Skin epidermis (tissue), 12 donors: ENCODE measurements around the gene MAD1L1.

Source experiments
- H3K27ac ChIP-seq, 21 experiments: fragments of 200-600 bp; sonication (generic) in 11 of 21; one replicate each; pipeline ENCODE4 v1.5.0; 2020; ENCODE audit warnings: mild to moderate bottlenecking in 3 of 21, inconsistent platforms in 2 of 21, moderate library complexity in 2 of 21
- H3K4me3 ChIP-seq, 7 experiments: fragments of 200-600 bp; sonication (generic) in 2 of 7; one replicate each; pipeline ENCODE4 v1.5.0; 2020; ENCODE audit warnings: inconsistent platforms in 2 of 7, mild to moderate bottlenecking in 2 of 7, moderate library complexity in 1 of 7

MAD1L1 gene

DNA sequence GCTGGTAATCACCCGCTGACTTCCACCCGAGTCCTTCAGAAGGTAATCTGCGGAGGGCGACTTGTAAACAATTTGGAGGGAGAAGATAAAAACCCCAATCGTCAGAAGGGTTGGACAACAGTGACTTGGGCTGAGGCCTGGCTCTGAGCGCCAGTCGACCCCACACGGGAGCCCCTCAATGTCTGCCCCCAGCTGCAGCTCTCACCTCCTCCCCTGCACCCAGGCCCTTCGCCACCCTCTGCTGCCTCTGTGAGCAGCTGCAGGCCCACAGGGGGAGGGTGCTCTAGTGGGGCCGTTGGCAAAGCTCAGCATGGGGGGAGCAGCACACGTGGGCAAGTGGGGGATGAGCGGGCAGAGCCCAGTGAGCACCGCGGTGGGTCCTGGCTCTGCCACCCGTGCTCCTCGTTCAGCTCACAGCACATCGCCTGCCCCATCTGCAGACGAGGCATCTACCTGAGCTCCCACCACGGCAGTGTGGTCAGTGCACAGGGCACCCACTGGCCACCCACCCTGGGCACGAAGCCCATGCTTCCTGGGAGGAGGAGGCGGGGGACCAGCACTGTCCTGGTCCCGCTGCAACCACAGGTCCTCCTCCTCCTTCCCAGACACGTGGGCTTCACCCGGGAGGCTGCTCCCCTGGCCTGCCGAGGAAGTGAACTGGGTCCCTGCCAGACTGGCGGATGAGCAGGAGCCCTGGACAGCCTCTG, 282.1 kb downstream of the MAD1L1 start:
- Histone ChIP-seq H3K4me3 (no peak overlapping the region), H3K27ac (peak overlapping the region in 1 of 21 experiments; percentile 51)

DNA sequence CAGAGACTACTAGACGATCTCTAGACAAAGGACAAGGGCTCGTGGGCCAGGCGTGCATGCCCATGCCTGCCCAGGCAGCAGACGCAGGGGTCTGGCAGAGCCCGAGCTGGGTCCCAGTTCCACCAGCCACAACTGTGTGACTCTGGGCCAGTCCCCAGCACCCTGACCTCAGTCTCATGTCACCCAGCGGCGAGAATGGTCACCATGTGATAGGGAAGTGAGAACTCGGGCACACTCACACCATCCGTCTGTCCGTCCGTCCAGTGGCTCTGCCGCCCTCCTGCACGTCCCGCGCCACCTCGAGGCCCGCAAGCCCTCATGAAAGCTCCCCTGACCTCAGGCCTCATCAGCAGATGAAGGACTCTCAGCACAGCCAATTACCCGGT, 282.7 kb downstream of the MAD1L1 start:
- Histone ChIP-seq H3K27ac (no peak overlapping the region), H3K4me3 (no peak overlapping the region)

DNA sequence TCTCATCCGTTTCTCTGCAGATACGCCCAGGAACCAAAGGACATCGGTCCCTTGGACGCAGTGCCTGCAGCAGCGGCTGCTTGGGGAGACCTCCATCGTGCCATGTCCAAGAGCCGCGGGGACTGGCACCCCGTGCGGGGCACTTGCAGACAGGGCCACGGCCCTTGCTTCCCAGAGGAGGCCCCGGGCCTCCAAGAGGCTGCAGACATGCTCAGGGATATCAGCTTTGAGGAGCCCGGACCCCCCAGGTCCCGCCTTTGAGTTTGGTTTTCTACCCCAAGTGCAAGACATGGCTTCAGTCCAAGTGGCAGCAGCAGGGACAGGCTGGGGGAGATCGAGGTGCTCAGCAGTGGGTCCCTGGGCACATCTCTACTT, 283.1 kb downstream of the MAD1L1 start:
- Histone ChIP-seq H3K27ac (no peak overlapping the region), H3K4me3 (no peak overlapping the region)

DNA sequence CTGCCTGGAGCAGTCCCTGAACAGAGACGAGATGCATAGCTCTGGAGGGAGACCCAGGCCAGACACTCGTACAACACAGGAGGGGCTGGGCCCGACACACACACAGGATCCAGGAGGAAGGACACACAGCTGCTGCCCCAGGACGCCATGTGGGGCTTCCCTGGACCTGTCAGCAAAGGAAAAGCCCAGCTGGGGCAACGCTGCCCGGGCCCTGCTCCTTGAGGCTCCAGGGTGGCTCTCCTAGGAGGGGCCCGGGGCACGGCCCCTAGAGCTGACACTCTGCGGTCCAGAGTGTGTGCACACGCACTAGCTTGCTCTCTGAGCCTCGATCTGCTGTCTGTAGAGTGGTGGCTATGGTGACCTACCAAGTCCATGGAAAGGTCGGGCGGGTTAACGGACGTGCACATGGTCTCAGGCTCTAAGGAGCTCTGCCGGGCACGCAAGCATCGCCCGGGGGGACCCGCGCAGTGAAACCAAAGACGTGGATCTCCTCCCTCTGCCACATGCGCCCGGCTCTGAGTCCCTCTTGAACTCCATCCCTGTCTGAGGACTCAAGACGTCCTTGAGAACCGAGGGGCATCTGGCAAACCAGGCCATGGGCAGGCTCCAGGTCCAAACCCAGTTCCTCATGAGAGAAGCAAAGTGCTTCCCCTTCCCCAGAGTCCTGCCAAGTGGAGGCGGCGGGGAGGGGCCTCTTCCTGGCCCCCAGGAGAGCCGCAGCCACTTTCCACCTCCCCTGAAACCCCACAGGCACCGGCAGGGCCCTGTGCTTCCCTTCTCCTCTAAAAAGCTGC, 283.7 kb downstream of the MAD1L1 start:
- H3K4me3 ChIP-seq: no peak overlapping the region
- H3K27ac ChIP-seq: no peak overlapping the region

DNA sequence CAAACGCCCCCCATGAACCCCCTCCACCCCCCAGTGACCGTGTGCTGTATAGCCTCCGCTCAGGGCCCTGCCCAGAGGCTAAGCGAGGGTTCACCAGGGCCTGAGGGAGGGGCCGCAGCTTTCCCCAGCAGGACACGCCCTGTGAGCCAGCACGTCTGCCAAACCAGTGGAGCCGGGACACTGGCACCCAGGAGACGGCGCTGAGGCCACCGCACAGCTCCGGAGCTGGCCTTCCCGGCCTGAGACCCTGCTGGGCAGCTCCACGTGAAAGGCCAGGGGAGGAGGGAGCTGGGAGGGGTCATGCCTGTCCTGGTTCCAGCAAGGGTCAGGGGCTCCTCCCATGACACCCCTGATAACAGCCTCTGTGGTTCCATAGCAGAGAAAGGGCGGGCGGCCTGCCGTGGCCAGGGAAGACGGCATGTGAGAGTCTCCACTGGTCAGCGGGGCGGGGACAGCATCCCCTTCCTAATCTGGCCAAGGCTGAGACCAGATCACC, 284.4 kb downstream of the MAD1L1 start:
- H3K4me3 ChIP-seq: no peak overlapping the region
- no peak overlapping the region for H3K27ac ChIP-seq

DNA sequence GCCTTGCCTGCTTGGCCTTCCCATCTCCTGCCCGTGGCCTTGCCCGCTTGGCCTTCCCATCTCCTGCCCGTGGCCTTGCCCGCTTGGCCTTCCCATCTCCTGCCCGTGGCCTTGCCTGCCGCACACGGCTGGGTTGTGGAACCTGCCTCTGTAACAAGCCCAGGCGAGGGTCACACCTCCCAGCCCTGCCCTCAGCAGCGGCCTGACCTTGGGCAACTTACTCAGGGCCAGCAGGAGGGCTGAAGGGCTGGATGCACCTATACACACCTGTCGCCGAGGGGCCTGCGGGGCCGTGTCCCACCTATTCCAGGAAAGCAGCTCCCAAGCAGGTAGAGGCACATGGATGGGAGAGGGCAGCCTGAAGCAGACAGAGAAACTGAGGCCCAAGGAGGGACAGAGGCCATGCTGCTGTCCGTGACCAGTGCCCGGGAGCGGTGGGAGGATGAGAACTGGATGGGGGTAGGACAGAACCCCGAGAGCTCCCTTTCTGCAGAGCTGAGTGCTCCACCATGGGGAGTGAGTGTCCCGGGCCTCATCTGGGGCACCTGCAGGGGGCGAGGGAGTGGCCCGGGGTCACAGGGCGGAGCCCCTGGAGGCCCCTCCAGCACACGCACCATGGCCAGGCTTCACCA, 285.0 kb downstream of the MAD1L1 start:
- H3K27ac ChIP-seq: no peak overlapping the region

DNA sequence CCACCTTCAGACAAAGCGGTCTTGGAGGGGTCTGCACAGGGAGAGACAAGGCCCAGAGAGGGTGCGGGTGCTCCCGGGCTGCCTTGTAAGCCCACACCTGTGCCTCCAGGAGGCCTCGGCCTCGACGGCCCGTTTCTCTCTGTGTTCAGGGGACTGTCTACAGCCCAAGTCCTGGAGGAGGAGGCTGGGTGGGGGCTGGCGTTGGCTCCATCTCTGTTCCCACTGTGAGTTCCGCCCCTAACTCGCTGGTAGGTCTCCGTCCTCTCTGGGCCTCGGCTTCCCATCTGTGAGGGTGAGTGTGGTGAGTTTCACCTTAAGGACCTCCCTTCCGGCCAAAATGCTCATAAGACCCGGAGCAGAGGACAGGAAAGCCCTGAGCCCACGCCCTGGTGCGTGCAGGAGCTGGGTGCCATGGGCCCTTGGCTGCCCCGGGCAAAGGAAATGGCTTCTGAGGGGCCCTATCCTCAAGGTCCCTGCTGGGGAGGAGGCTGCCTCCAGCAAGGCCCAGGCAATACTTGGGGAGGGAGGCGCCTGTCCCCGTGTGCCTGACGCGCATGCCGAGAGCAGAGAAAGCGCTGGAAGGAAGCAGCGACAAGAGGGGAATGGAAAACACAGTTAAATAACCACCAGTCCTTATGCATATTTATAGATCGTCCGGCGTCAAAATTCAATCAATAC, 285.8 kb downstream of the MAD1L1 start:
- no peak overlapping the region for H3K4me3 ChIP-seq
- H3K27ac ChIP-seq: no peak overlapping the region

More for the DNA sequence above, 285.0 kb downstream of the MAD1L1 start:
- no peak overlapping the region for H3K4me3 ChIP-seq

DNA sequence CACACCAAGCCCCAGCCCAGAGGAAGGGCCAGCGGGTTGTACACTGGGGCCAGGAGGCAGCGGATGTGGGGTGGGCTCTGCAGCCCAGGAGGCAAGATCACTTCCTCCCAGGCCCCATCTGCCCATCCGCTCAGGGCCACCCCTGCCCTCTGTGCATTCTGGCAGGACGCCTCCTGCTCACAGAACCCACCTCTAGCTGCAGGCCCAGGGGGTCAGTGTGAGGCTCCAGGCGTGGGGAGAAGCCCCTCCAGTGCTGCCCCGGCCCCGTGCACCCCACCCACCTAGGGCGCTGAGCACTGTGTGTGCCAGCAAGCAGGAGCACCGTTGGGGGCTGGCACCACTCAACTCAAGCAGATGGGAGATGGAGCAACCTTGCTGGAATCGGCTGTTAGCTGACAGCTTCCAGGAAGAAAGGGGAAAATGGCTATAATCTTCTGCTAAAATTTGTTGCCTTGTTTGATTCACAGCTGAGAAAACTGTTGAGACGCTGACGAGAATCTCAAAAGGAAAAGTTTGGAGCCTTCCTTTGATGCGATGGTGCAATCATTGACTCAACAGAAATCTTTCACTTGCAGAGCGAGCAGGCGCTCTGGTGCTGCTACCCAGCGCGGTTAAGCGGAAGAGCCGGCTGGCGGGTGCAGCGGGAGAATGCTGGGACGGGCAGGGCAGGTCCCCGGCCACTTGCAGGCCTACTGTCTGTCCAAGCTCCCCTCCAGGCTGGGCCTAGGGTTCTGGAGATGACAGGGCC, 286.5 kb downstream of the MAD1L1 start:
- no peak overlapping the region for H3K27ac ChIP-seq

DNA sequence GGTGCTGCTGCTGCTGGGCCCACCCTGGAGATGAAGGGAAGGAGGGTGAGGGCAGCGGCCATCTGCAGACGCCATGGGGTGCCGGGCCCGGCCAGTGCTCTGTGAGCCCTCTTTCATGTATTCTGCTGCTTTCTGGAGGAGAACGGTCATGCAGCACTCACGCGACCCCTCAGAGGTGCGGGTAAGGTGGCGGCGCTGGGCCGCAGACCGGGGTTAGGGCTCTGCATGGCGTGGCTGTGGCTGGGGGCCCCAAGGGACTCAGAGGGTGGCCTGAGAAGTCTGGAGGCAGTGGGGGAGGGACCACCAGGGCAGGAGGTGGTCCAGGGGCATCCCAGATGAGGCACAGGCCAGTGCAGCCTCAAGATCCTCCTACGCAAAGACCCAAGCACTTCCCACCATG, 287.2 kb downstream of the MAD1L1 start:
- H3K27ac ChIP-seq: no peak overlapping the region
- H3K4me3 ChIP-seq: no peak overlapping the region

More for the DNA sequence above, 286.5 kb downstream of the MAD1L1 start:
- no peak overlapping the region for H3K4me3 ChIP-seq

DNA sequence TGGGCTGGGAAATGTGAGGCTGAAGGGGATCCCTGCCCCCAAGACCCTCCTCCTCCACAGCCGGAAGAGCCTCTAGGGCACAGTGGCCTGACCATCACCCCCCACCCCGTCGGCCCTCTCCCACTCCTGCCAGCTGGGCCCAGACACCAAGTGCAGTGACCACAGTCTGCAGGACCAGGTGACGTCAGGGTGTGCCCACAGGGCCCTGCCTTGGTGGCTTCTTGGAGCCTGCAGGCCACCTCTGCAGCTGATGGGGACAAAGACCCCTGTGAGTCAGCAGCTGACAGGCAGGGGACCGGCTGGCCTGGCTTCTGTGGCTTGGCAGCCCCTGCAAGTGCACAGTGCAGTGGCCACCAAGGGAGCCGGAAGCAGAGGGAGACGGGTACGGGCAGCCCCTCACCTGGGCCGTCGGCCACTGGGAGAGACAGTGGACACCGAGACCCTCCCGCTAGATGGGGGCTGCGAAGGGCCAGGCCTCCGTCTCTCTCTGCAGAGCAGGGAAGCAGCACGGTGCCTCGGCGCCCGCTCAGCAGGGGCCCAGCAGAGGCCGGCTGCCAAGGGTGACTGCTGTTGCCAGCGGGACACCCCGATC, 288.0 kb downstream of the MAD1L1 start:
- Histone ChIP-seq H3K27ac (no peak overlapping the region), H3K4me3 (no peak overlapping the region)

DNA sequence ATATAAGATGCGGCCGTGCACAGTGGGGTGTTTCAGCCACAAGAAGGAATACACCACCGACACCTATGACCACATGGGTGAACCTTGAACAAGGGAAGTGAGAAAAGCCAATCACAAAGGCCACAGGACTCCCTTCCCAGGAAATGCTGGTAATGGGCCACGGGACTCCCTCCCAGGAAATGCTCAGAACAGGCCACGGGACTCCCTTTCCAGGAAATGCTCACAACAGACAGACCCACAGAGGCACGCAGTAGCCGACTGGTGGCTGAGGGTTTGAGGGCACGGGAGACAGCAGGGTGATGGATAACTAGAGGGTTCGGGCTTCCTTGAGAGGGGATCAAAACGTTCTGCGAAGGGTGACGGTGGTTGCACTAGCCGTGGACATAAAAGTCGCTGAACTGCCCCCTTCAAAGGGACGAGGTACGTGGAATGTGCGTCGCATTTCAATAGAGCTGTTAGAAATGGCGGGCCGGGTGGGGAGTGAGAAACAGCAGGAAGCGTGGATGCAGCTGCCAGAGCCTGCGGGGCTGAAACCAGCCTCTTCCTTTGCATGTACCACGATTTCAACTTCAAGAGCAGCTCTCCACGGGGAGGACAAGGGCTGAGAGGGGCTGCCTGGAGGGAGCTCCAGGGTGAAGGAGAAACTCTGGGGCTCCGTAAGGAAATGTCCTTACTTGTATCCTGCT, 288.7 kb downstream of the MAD1L1 start:
- Histone ChIP-seq H3K27ac (no peak overlapping the region), H3K4me3 (no peak overlapping the region)

DNA sequence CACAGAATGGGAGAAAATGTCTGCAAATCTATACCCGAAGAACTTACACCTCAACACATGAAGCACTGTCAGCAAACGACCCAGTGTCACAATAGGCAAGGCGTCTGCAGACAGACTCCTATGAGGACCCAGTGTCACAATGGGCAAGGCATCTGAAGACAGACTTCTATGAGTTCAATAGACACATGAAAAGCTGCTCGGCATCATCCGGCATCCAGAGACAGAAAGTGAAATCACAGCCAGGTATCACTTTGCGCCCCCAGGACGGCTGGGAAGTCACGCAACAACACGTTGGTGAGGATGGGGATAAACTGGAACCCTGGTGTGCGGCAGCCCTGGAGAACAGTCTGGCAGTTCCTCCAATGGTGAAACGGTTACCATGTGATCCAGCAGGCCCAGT, 289.4 kb downstream of the MAD1L1 start:
- Histone ChIP-seq H3K4me3 (no peak overlapping the region), H3K27ac (peak overlapping the region in 1 of 21 experiments; percentile 36)

DNA sequence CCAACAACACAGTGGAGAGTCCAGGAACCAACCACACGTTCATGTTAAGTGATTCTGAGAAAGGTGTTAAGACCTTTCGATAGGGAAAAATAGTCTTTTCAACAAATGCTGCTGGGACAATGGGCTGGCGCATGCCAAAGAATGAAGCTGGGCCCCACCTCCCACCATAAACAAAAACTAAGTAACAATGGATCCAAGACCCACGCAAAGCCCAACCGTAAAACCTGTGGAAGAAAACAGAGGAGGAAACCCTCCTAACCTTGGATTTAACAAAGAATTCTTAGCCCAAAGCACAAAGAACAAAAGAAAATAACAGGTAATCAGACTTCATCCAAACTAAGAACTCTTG, 289.8 kb downstream of the MAD1L1 start:
- Histone ChIP-seq H3K4me3 (no peak overlapping the region), H3K27ac (peak overlapping the region in 1 of 21 experiments; percentile 36)

DNA sequence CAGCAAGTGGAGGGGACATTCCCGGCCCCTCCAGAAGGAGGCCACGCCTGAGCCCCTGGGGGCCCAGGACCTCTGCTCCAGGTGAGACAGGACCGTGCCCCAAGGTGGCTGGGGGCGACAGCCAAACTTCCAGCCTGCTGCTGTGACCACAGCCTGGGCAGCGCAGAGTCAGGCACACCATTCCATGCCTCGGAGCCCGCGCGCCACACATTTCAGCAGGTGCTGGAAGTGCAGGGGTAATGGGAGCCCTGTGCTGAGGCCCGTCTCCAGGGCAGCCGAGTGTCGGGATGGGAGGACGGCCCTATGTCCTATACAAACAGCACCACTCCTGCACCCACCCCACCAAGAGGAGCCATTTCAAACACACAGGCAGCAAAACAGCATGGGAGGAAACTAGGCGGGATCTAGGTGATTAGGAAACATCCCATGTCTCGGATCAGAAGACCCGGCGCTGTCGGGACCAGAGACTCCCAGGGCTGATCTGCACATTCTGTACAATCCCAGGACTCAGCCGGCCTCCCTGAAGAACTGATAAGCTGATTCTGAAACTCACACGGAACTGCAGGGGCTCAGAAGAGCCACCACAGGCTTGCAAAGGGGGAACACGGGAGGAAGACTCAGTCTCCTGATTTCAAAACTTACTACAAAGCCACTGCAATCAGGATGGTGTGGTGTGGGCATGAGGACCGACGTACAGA, 290.4 kb downstream of the MAD1L1 start:
- peak overlapping the region in 1 of 21 experiments; percentile 4 for H3K27ac ChIP-seq

DNA sequence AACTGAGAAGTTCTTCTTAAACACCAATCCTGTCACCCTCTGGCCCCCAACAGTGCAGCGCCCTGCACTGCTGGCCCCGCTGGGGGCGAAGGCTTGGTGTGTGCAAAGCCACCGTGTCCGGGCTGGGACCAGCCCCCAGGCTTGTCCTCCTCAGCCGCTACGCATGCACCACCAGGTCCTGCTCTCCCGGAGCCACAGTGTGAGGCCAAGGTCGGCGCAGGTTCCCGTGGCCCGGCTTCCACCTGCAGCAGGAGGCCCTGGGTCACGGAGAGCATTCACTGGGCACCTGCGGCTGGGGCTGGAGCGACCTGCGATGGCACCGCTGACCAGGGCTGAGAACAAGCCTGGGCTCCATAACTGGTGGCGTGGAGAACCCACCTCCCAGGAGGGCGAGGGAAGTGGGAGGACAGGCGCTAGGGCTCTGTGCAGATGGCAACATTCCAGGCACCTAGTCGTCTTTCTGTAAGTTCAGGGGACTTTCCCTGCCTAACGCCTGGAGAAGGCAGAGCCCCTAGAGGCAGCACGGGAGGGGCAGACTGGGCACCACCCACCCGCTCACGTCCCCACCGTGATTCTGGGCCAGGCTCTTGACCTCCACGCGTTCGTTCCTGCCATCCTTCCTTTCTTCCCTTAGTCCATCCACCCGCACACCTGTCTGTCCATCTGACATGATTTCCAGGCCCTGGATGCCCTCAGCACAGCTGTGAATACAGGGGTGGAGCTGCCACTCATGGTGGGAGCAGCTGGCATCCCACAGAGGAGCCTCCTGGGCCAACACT, 291.1 kb downstream of the MAD1L1 start:
- H3K27ac ChIP-seq: peak overlapping the region in 6 of 21 experiments; percentile 64 to 97 (median 86)
- H3K4me3 ChIP-seq: no peak overlapping the region

More for the DNA sequence above, 290.4 kb downstream of the MAD1L1 start:
- no peak overlapping the region for H3K4me3 ChIP-seq

DNA sequence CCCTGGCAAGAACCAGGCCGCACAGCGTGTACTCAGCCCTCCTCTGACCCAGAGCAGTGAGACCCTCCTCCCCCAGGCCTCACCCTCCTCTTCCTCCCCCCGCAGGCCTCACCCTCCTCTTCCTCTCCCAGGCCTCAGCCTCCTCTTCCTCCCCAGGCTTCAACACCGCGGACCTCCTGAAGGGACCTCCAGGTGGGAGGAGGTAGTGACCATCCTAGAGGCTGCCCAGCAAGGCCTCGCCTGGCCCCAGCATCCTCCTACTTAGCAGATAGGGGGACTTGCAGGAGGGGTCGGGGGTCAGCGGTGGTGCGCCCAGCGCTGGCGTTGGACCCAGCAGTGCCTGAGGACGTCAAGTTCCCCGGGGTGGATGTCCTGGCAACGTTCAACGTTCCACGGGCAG, 291.9 kb downstream of the MAD1L1 start:
- H3K4me3 ChIP-seq: peak overlapping the region in 1 of 7 experiments; percentile 41
- H3K27ac ChIP-seq: peak overlapping the region in 18 of 21 experiments; percentile 8 to 97 (median 83)

DNA sequence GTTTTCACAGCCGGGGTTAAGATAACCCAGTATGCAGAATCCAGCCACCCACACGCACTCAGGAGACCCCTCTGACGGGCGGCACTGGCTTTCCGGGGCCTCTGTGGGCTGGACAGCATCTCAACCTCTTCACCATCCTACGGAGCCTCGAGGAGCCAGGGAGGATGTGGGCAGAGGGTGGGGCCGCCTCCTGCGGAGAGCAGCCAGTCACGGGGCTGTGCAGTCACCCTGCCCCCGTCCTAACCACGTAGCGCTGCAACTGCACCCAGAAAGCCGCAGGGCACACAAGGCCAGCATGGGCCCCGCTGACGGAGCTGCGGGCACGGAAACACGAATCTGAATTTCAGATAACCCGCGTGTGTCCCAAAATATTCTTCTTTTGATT, 292.4 kb downstream of the MAD1L1 start:
- Histone ChIP-seq H3K27ac (peak overlapping the region in 20 of 21 experiments; percentile 45 to 97 (median 82)), H3K4me3 (peak overlapping the region; percentile 13 to 42 (median 27))
